Measurements from ENCODE around the gene UBN2. TPM values are rescaled to one million over a fixed set of nuclear protein-coding genes. Genes with fewer than 3 reads are reported as not detected.

UBN2 gene
- total RNA-seq, 1 experiment from 2014 or later, result 39.0 TPM

DNA sequence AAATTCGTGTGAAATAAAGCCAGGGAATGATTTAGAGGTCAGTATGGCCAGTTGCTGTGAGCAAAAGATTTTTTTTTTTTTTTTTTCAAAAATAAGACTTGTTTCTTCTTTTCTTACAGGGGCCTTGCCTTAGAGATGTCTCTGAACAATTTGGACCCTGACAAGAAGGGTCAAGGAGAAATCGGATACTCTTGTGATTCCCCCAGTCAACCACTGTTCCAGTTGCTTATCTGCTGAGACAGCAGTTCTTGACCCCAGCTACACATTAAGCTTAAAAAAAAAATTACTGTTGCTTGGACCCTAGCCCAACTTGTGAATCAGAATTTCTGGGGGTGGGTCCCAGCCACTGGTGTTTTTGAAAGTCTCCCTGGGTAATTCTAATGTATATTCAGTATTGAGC, 98.1 kb downstream of the UBN2 start (continued):
- TF ChIP-seq, protein P1, sequence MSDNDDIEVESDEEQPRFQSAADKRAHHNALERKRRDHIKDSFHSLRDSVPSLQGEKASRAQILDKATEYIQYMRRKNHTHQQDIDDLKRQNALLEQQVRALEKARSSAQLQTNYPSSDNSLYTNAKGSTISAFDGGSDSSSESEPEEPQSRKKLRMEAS (CRISPR knock-in tag; IDR thresholded peaks at IDR 0.05), result no peak
- TF ChIP-seq SMAD3 (CRISPR knock-in tag; IDR thresholded peaks at IDR 0.05; ENCODE audit: borderline replicate concordance) (no peak), ZNF219 (CRISPR knock-in tag; IDR thresholded peaks at IDR 0.05; ENCODE audit: borderline replicate concordance) (no peak)
- TF ChIP-seq, protein P2, sequence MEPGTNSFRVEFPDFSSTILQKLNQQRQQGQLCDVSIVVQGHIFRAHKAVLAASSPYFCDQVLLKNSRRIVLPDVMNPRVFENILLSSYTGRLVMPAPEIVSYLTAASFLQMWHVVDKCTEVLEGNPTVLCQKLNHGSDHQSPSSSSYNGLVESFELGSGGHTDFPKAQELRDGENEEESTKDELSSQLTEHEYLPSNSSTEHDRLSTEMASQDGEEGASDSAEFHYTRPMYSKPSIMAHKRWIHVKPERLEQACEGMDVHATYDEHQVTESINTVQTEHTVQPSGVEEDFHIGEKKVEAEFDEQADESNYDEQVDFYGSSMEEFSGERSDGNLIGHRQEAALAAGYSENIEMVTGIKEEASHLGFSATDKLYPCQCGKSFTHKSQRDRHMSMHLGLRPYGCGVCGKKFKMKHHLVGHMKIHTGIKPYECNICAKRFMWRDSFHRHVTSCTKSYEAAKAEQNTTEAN (CRISPR knock-in tag; IDR thresholded peaks at IDR 0.05), result no peak

DNA sequence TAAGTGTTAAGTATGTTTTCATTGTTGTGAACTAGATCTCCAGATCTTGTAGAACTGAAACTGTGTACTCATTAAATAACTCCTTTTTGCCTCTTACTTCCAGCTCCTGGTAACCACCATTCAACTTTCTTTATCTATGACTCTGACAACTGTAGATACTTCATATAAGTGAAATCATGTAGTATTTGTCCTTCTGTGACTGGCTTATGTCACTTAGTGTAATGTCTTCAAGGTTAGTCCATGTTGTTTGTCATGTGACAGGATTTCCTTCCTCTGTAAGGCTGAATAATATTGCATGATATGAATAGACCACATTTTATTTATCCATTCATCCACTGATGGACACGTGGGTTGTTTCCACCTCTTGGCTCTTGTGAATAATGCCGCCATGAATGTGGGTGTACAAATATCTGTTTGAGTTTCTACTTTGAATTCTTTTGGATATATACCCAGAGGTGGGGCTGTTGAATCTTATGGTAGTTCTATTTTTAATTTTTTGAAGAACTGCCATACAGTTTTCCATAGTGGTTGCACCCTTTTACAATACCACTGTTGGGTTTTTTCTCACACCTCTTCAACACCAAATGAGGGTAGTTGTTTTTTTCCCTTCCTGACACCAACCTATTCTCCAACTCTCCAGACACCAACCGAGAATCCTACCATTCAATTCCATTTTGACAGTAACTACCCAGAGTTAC, 99.4 kb downstream of the UBN2 start:
- H3K4me1 Mint-ChIP-seq, result no peaks in the 10 kb centered on the region
- POLR2A ChIA-PET, result no interaction called here
- no peak for ATAC-seq
- no peaks in the 10 kb centered on the region for H3K9me3 Mint-ChIP-seq
- no peak for TF ChIP-seq ZNF121 (CRISPR knock-in tag; IDR thresholded peaks at IDR 0.05)
- TF ChIP-seq ETV6 (CRISPR knock-in tag; IDR thresholded peaks at IDR 0.05), result no peak
- TF ChIP-seq, protein P3, sequence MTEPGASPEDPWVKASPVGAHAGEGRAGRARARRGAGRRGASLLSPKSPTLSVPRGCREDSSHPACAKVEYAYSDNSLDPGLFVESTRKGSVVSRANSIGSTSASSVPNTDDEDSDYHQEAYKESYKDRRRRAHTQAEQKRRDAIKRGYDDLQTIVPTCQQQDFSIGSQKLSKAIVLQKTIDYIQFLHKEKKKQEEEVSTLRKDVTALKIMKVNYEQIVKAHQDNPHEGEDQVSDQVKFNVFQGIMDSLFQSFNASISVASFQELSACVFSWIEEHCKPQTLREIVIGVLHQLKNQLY (CRISPR knock-in tag; IDR thresholded peaks at IDR 0.05), result no peak
- TF ChIP-seq, protein P4, sequence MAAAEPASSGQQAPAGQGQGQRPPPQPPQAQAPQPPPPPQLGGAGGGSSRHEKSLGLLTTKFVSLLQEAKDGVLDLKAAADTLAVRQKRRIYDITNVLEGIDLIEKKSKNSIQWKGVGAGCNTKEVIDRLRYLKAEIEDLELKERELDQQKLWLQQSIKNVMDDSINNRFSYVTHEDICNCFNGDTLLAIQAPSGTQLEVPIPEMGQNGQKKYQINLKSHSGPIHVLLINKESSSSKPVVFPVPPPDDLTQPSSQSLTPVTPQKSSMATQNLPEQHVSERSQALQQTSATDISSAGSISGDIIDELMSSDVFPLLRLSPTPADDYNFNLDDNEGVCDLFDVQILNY (CRISPR knock-in tag; IDR thresholded peaks at IDR 0.05), result no peak
- TF ChIP-seq, protein P5, sequence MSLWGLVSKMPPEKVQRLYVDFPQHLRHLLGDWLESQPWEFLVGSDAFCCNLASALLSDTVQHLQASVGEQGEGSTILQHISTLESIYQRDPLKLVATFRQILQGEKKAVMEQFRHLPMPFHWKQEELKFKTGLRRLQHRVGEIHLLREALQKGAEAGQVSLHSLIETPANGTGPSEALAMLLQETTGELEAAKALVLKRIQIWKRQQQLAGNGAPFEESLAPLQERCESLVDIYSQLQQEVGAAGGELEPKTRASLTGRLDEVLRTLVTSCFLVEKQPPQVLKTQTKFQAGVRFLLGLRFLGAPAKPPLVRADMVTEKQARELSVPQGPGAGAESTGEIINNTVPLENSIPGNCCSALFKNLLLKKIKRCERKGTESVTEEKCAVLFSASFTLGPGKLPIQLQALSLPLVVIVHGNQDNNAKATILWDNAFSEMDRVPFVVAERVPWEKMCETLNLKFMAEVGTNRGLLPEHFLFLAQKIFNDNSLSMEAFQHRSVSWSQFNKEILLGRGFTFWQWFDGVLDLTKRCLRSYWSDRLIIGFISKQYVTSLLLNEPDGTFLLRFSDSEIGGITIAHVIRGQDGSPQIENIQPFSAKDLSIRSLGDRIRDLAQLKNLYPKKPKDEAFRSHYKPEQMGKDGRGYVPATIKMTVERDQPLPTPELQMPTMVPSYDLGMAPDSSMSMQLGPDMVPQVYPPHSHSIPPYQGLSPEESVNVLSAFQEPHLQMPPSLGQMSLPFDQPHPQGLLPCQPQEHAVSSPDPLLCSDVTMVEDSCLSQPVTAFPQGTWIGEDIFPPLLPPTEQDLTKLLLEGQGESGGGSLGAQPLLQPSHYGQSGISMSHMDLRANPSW (CRISPR knock-in tag; conservative IDR thresholded peaks at IDR 0.05; ENCODE audit: low read depth), result no peak
- TF ChIP-seq GTF2I (CRISPR knock-in tag; conservative IDR thresholded peaks at IDR 0.05), result no peak
- no peak for TF ChIP-seq HMGA2 (CRISPR knock-in tag; IDR thresholded peaks at IDR 0.05)
- TF ChIP-seq, protein P6, sequence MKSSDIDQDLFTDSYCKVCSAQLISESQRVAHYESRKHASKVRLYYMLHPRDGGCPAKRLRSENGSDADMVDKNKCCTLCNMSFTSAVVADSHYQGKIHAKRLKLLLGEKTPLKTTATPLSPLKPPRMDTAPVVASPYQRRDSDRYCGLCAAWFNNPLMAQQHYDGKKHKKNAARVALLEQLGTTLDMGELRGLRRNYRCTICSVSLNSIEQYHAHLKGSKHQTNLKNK (CRISPR knock-in tag; IDR thresholded peaks at IDR 0.05), result no peak
- TF ChIP-seq TCF7 (CRISPR knock-in tag; IDR thresholded peaks at IDR 0.05; ENCODE audit: low read depth), result no peak
- TF ChIP-seq TP53 (CRISPR knock-in tag; IDR thresholded peaks at IDR 0.05), result no peak
- no peak for TF ChIP-seq OVOL2 (CRISPR knock-in tag; IDR thresholded peaks at IDR 0.05; ENCODE audit: borderline replicate concordance)
- TF ChIP-seq ZNF423 (CRISPR knock-in tag; IDR thresholded peaks at IDR 0.05), result no peak
- TF ChIP-seq, protein P7, sequence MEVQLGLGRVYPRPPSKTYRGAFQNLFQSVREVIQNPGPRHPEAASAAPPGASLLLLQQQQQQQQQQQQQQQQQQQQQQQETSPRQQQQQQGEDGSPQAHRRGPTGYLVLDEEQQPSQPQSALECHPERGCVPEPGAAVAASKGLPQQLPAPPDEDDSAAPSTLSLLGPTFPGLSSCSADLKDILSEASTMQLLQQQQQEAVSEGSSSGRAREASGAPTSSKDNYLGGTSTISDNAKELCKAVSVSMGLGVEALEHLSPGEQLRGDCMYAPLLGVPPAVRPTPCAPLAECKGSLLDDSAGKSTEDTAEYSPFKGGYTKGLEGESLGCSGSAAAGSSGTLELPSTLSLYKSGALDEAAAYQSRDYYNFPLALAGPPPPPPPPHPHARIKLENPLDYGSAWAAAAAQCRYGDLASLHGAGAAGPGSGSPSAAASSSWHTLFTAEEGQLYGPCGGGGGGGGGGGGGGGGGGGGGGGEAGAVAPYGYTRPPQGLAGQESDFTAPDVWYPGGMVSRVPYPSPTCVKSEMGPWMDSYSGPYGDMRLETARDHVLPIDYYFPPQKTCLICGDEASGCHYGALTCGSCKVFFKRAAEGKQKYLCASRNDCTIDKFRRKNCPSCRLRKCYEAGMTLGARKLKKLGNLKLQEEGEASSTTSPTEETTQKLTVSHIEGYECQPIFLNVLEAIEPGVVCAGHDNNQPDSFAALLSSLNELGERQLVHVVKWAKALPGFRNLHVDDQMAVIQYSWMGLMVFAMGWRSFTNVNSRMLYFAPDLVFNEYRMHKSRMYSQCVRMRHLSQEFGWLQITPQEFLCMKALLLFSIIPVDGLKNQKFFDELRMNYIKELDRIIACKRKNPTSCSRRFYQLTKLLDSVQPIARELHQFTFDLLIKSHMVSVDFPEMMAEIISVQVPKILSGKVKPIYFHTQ (CRISPR knock-in tag; IDR thresholded peaks at IDR 0.05), result no peak
- no peak for TF ChIP-seq NFYB (CRISPR knock-in tag; conservative IDR thresholded peaks at IDR 0.05; ENCODE audit: low read depth)
- TF ChIP-seq, protein P8, sequence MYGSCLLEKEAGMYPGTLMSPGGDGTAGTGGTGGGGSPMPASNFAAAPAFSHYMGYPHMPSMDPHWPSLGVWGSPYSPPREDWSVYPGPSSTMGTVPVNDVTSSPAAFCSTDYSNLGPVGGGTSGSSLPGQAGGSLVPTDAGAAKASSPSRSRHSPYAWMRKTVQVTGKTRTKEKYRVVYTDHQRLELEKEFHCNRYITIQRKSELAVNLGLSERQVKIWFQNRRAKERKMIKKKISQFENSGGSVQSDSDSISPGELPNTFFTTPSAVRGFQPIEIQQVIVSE (CRISPR knock-in tag; IDR thresholded peaks at IDR 0.05; ENCODE audit: borderline replicate concordance), result no peak
- TF ChIP-seq, protein P9, sequence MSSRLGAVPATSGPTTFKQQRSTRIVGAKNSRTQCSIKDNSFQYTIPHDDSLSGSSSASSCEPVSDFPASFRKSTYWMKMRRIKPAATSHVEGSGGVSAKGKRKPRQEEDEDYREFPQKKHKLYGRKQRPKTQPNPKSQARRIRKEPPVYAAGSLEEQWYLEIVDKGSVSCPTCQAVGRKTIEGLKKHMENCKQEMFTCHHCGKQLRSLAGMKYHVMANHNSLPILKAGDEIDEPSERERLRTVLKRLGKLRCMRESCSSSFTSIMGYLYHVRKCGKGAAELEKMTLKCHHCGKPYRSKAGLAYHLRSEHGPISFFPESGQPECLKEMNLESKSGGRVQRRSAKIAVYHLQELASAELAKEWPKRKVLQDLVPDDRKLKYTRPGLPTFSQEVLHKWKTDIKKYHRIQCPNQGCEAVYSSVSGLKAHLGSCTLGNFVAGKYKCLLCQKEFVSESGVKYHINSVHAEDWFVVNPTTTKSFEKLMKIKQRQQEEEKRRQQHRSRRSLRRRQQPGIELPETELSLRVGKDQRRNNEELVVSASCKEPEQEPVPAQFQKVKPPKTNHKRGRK (CRISPR knock-in tag; IDR thresholded peaks at IDR 0.05; ENCODE audit: borderline replicate concordance), result no peak
- TF ChIP-seq ATF1 (CRISPR knock-in tag; IDR thresholded peaks at IDR 0.05), result no peak
- CTCF ChIA-PET, result interaction anchor here (1.3 to 1.4 kb wide), 2 partner anchors 9 to 10 kb away, joined by 4 to 5 read pairs; no protein-coding TSS in a partner anchor
- no peak overlapping the region for H3K4me3 Mint-ChIP-seq
- no peaks in the 10 kb centered on the region for H3K27me3 Mint-ChIP-seq (ENCODE audit: low read depth)
- no peak overlapping the region for H3K27ac Mint-ChIP-seq
- no peaks in the 10 kb centered on the region for H3K36me3 Mint-ChIP-seq
- no peak for DNase-seq (ENCODE audit: low spot score)
